Tibial nerve (tissue), 4 donors: ENCODE data around the gene LSM5. TPM values are rescaled to one million over a fixed set of nuclear protein-coding genes. Genes with fewer than 3 reads are reported as not detected.

Experiments
- DNase-seq, 2 donors: peaks; one replicate each; pipeline ENCODE4 v3.0.0-alpha.2; 2019; ENCODE audit warnings: low spot score in 2 of 2
- H3K27ac ChIP-seq, 4 donors: fragments of 200-600 bp; sonication (generic) in 3 of 4; one replicate each; pipeline ENCODE4 v1.5.1; 2017 to 2019; ENCODE audit warnings: mild to moderate bottlenecking in 1 of 4
- H3K27me3 ChIP-seq, 2 donors: fragments of 200-600 bp; sonication (generic) in 1 of 2; one replicate each; pipeline versions ENCODE4 v1.5.1 to v1.6.0; 2017 to 2019
- H3K36me3 ChIP-seq, 3 donors: fragments of 200-600 bp; sonication (generic); one replicate each; pipeline ENCODE4 v1.5.1; 2018 to 2019
- H3K4me1 ChIP-seq, 4 donors: fragments of 200-600 bp; sonication (generic) in 3 of 4; one replicate each; pipeline ENCODE4 v1.5.1; 2017 to 2019
- H3K4me3 ChIP-seq, 4 donors: fragments of 200-600 bp; sonication (generic) in 3 of 4; one replicate each; pipeline ENCODE4 v1.5.1; 2017 to 2019; ENCODE audit warnings: mild to moderate bottlenecking in 1 of 4, moderate library complexity in 1 of 4
- H3K9me3 ChIP-seq, 4 donors: fragments of 200-600 bp; sonication (generic) in 3 of 4; one replicate each; pipeline ENCODE4 v1.5.1; 2017 to 2019
- CTCF ChIP-seq, 5 experiments: fragments of 200-600 bp in 3 of 5; fragments of 450-650 bp in 2 of 5; sonication (generic) in 3 of 5; IDR thresholded peaks; one replicate each; pipeline ENCODE4 v1.5.1; 2016 to 2019; ENCODE audit warnings: antibody characterized with exemption in 5 of 5, mild to moderate bottlenecking in 3 of 5, moderate library complexity in 2 of 5
- EP300 ChIP-seq, 2 donors: sonication (generic); formaldehyde crosslinking; IDR thresholded peaks; one replicate each; pipeline ENCODE4 v1.6.1; 2017; ENCODE audit warnings: antibody characterized with exemption in 2 of 2, mild to moderate bottlenecking in 1 of 2
- POLR2A ChIP-seq, 2 donors: fragments of 450-650 bp; IDR thresholded peaks; one replicate each; pipeline ENCODE4 v1.6.1; 2017; ENCODE audit warnings: antibody characterized with exemption in 2 of 2, mild to moderate bottlenecking in 2 of 2, moderate library complexity in 2 of 2
- WGBS, 2 donors: methylation state at CpG; one replicate each; pipeline ENCODE4 v1.1.5; 2018; 5-methylcytosine and 5-hydroxymethylcytosine counted together
- total RNA-seq, 4 donors: library from RNA; depleted of rRNA; stranded (reverse); fragments of >200 nt; gene quantifications; one replicate each; pipeline ENCODE4 v1.1.0, GENCODE V29; 2016

Gene LSM5
- total RNA-seq, 4 donors from 2014 or later = 9.9 to 32.8 (median 15.7) TPM

GRCh38 chr7:32462451-32462850 is 27.7 kb downstream of the LSM5 start:
- Histone ChIP-seq H3K4me3 (no peak overlapping the region), H3K27ac (no peak overlapping the region), H3K9me3 (no peaks in the 10 kb centered on the region), H3K27me3 (no peaks in the 10 kb centered on the region), H3K4me1 (no peaks in the 10 kb centered on the region), H3K36me3 (no peaks in the 10 kb centered on the region)
- DNase-seq = no peak
- TF ChIP-seq CTCF (IDR thresholded peaks at IDR 0.05) (no peak), POLR2A (IDR thresholded peaks at IDR 0.05) (no peak), EP300 (IDR thresholded peaks at IDR 0.05) (no peak)

- TF ChIP-seq CTCF (IDR thresholded peaks at IDR 0.05) (no peak), EP300 (IDR thresholded peaks at IDR 0.05) (no peak), POLR2A (IDR thresholded peaks at IDR 0.05) (no peak)
Observed at GRCh38 chr7:32461484-32461883, 28.7 kb downstream of the LSM5 start.

GRCh38 chr7:32459788-32460187 is 30.4 kb downstream of the LSM5 start:
- no peak for DNase-seq
- 63 to 88% methylated on average over 2 of the region's 2 CpGs for WGBS, 2 donors
- TF ChIP-seq EP300 (IDR thresholded peaks at IDR 0.05) (no peak), CTCF (IDR thresholded peaks at IDR 0.05) (no peak), POLR2A (IDR thresholded peaks at IDR 0.05) (no peak)

More at GRCh38 chr7:32461484-32461883, 28.7 kb downstream of the LSM5 start:
- Histone ChIP-seq H3K4me3 (no peak overlapping the region), H3K27me3 (no peaks in the 10 kb centered on the region), H3K36me3 (no peaks in the 10 kb centered on the region), H3K27ac (no peak overlapping the region), H3K9me3 (no peaks in the 10 kb centered on the region), H3K4me1 (no peaks in the 10 kb centered on the region)
- WGBS, 2 donors = 63 to 75% methylated on average over 2 of the region's 2 CpGs
- DNase-seq = no peak

GRCh38 chr7:32458025-32458424 is 32.2 kb downstream of the LSM5 start:
- H3K27ac ChIP-seq = no peak overlapping the region
- 60 to 70% methylated on average over 3 of the region's 3 CpGs for WGBS, 2 donors

More at GRCh38 chr7:32459788-32460187, 30.4 kb downstream of the LSM5 start:
- H3K27ac ChIP-seq = no peak overlapping the region
- no peak overlapping the region for H3K4me3 ChIP-seq
- no peaks in the 10 kb centered on the region for H3K4me1 ChIP-seq
- H3K27me3 ChIP-seq = no peaks in the 10 kb centered on the region
- H3K36me3 ChIP-seq = no peaks in the 10 kb centered on the region
- H3K9me3 ChIP-seq = no peaks in the 10 kb centered on the region

More at GRCh38 chr7:32458025-32458424, 32.2 kb downstream of the LSM5 start:
- H3K36me3 ChIP-seq = no peaks in the 10 kb centered on the region
- no peaks in the 10 kb centered on the region for H3K27me3 ChIP-seq
- no peaks in the 10 kb centered on the region for H3K4me1 ChIP-seq
- TF ChIP-seq CTCF (IDR thresholded peaks at IDR 0.05) (no peak), POLR2A (IDR thresholded peaks at IDR 0.05) (no peak), EP300 (IDR thresholded peaks at IDR 0.05) (no peak)
- no peak overlapping the region for H3K4me3 ChIP-seq
- H3K9me3 ChIP-seq = no peaks in the 10 kb centered on the region
- DNase-seq = no peak
